ENCODE measurements around the gene PLPPR3. TPM values are rescaled to one million over a fixed set of nuclear protein-coding genes. Genes with fewer than 3 reads are reported as not detected.

Gene PLPPR3, protein sequence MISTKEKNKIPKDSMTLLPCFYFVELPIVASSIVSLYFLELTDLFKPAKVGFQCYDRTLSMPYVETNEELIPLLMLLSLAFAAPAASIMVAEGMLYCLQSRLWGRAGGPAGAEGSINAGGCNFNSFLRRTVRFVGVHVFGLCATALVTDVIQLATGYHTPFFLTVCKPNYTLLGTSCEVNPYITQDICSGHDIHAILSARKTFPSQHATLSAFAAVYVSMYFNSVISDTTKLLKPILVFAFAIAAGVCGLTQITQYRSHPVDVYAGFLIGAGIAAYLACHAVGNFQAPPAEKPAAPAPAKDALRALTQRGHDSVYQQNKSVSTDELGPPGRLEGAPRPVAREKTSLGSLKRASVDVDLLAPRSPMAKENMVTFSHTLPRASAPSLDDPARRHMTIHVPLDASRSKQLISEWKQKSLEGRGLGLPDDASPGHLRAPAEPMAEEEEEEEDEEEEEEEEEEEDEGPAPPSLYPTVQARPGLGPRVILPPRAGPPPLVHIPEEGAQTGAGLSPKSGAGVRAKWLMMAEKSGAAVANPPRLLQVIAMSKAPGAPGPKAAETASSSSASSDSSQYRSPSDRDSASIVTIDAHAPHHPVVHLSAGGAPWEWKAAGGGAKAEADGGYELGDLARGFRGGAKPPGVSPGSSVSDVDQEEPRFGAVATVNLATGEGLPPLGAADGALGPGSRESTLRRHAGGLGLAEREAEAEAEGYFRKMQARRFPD
- not detected for total RNA-seq

DNA sequence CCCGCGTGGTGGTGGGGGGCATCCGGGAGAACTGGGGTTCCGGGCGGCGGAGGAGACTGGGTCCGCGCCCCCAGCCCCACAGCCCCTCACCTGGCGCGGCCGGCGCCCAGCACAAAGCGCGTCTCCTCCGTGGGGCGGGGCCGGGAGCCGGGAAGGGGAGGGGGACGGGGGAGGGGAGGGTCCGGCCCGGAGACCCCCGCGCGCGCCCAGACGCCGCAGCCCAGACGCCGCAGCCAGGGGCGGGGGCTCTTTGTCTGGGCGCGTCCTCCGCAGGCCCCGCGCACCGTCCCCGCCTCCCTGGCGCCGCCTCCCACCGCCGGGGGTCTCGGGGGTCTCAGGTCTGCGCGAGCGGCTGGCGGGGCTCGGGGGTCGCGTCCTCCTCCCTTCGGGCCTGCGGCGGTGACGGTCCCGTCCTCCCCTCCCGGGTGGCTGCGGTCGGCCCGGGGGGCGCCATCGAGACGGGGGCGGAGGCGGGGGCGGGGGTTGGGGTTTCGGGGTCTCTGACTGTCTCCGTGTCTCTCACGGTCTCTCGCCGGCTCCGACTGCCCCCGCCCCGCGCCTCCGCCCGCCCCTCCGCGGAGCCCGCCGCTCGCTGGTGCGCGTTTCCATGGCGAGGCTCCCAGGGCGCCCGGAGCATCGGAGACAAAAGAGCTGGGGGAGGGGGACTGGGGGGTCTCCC is at the start of gene PLPPR3:
Gene PLPPR3 (minus strand): TSS at position 131 of the 679 bp plus-strand sequence. CDS start 396 bp downstream, outside the sequence.
- intact Hi-C loops (cut with DNase I) = no loop called here
- peak within 1 kb of the TSS; percentile 24 to 44 for H3K4me3 ChIP-seq

GRCh38 chr19:870963-871401 is 49.2 kb upstream of the PLPPR3 start:
- DNase-seq (ENCODE audit: extremely low spot score in 2 of 2) = no peak
- Histone ChIP-seq H3K9me3 (no peaks in the 10 kb centered on the region), H3K27ac (peak overlapping the region; percentile 87), H3K27me3 (no peaks in the 10 kb centered on the region), H3K36me3 (peaks cover 0 to 32% of the 10 kb centered on the region in 2 donors), H3K4me1 (peaks cover 46% of the 10 kb centered on the region), H3K4me3 (no peak overlapping the region)
- intact Hi-C loops (cut with DNase I) = no loop called here
- TF ChIP-seq POLR2AphosphoS5 (IDR thresholded peaks at IDR 0.05; ENCODE audit: insufficient read depth in 1 of 2, low read depth in 1 of 2) (peak in 1 of 2 donors; percentile 44), POLR2A (IDR thresholded peaks at IDR 0.05) (no peak)
- TF ChIP-seq, protein P1, sequence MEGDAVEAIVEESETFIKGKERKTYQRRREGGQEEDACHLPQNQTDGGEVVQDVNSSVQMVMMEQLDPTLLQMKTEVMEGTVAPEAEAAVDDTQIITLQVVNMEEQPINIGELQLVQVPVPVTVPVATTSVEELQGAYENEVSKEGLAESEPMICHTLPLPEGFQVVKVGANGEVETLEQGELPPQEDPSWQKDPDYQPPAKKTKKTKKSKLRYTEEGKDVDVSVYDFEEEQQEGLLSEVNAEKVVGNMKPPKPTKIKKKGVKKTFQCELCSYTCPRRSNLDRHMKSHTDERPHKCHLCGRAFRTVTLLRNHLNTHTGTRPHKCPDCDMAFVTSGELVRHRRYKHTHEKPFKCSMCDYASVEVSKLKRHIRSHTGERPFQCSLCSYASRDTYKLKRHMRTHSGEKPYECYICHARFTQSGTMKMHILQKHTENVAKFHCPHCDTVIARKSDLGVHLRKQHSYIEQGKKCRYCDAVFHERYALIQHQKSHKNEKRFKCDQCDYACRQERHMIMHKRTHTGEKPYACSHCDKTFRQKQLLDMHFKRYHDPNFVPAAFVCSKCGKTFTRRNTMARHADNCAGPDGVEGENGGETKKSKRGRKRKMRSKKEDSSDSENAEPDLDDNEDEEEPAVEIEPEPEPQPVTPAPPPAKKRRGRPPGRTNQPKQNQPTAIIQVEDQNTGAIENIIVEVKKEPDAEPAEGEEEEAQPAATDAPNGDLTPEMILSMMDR (IDR thresholded peaks at IDR 0.05) = no peak

More for the DNA sequence above, at the start of gene PLPPR3:
- no peak for TF ChIP-seq POLR2AphosphoS5 (IDR thresholded peaks at IDR 0.05; ENCODE audit: insufficient read depth in 1 of 2, low read depth in 1 of 2)
- TF ChIP-seq, protein P1 (IDR thresholded peaks at IDR 0.05) = no peak
- no peak for TF ChIP-seq POLR2A (IDR thresholded peaks at IDR 0.05)
- Histone ChIP-seq H3K36me3 (no peaks in the 10 kb centered on the region), H3K27me3 (peaks cover 19% of the 10 kb centered on the region), H3K4me1 (peaks cover 17% of the 10 kb centered on the region), H3K27ac (no peak within 1 kb of the TSS), H3K9me3 (no peaks in the 10 kb centered on the region)
- no peak for DNase-seq (ENCODE audit: extremely low spot score in 2 of 2)

- Histone ChIP-seq H3K36me3 (peaks cover 0 to 26% of the 10 kb centered on the region in 2 donors), H3K27me3 (no peaks in the 10 kb centered on the region), H3K4me1 (peaks cover 46% of the 10 kb centered on the region), H3K4me3 (no peak overlapping the region), H3K27ac (peak overlapping the region; percentile 87), H3K9me3 (no peaks in the 10 kb centered on the region)
- TF ChIP-seq POLR2A (IDR thresholded peaks at IDR 0.05) (no peak), POLR2AphosphoS5 (IDR thresholded peaks at IDR 0.05; ENCODE audit: insufficient read depth in 1 of 2, low read depth in 1 of 2) (no peak)
- TF ChIP-seq, protein P1 (IDR thresholded peaks at IDR 0.05) = no peak
- intact Hi-C loops (cut with DNase I) = no loop called here
- DNase-seq (ENCODE audit: extremely low spot score in 2 of 2) = no peak
Observed at GRCh38 chr19:870314-870713, 48.6 kb upstream of the PLPPR3 start.

DNA sequence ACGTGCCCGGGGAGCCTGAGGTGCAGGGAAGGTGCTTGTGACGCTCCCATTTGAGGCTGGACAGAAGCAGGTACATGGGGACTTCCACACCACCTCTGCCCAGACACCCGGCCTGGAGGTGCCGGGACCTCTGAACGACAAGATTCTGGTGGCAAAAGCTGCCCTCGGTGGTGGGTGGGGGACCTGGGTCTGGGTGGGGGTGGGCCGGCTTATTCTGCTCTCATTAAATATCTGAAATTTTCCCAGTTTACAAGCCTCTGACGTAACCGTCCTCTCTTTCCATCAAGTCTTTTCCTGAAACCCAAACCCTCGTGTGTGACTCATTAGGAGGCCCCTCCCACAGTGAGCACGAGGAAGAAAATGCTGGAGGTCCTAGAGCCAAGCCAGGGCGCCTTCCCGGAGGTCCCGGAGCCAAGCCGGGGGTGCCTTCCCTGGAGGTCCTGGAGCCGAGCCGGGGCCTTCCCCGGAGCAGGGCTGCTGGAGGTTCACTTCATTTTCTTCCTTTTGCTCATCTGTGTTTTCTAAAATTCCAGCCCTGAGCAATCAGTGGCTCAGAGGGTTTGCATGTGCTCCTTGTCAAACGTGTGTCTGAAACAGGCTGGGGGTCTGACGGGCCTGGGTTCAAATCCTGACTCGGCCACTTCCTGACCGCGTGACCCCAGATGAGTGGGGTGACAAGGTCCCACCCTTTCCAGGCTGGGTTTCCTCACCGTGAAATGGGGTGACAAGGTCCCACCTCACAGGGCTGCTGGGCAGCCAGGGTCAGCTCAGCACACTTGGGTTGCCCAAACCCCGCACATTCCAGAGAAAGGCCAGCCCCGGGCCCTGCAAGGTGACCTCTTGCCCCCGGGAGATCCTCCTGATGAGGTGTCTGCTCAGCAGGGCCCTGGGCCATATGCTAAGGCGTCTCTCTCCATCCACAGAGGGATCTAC is 47.8 kb upstream of the PLPPR3 start:
- Histone ChIP-seq H3K36me3 (peaks cover 0 to 22% of the 10 kb centered on the region in 2 donors), H3K9me3 (no peaks in the 10 kb centered on the region), H3K4me1 (peaks cover 46% of the 10 kb centered on the region), H3K27me3 (no peaks in the 10 kb centered on the region), H3K27ac (peak overlapping the region; percentile 87), H3K4me3 (no peak overlapping the region)
- DNase-seq (ENCODE audit: extremely low spot score in 2 of 2) = peak in 1 of 2 donors; percentile 97
- intact Hi-C loops (cut with DNase I) = loop anchor here (10.0 kb wide), 1 partner anchor 95 kb away; no protein-coding TSS in a partner anchor
- peak; percentile 72 to 81 for TF ChIP-seq POLR2AphosphoS5 (IDR thresholded peaks at IDR 0.05; ENCODE audit: insufficient read depth in 1 of 2, low read depth in 1 of 2)
- TF ChIP-seq, protein P1 (IDR thresholded peaks at IDR 0.05) = no peak

Measured in vagina (tissue), 2 donors.